PC-9 (cell line): ENCODE data around the gene EHBP1. TPM values are rescaled to one million over a fixed set of nuclear protein-coding genes. Genes with fewer than 3 reads are reported as not detected.

Experiments
- BruUV-seq: library from RNA; stranded (reverse); fragments of 400-500 nt; replicated peaks from 2 replicates; lab custom pipeline; 2021; lab: Mats Ljungman, UMichigan
- CTCF ChIA-PET: fragments of 300-600 bp; sonication (Branson Sonifier 250); formaldehyde crosslinking; loops from one replicate; lab custom pipeline; 2022; ENCODE audit warnings: antibody characterized with exemption; lab: Charles Lee
- POLR2A ChIA-PET: fragments of 300-600 bp; sonication (Branson Sonifier 250); formaldehyde crosslinking; loops from one replicate; lab custom pipeline; 2022; ENCODE audit warnings: antibody characterized with exemption; ENCODE audit not compliant: unreplicated experiment; lab: Charles Lee
- DNase-seq, 2 experiments: peaks; one replicate each; pipeline versions ENCODE4 v3.0.0 to v3.0.0-alpha.2; 2015 to 2022; ENCODE audit warnings: mixed read lengths in 1 of 2
- H2AFZ ChIP-seq: fragments of 200-600 bp; sonication (generic); 2 replicates; pipeline ENCODE4 v1.8.1; 2017; ENCODE audit warnings: antibody characterized with exemption
- H3F3A ChIP-seq: fragments of 200-600 bp; sonication (generic); 2 replicates; pipeline ENCODE4 v1.8.1; 2017; ENCODE audit warnings: antibody characterized with exemption, mild to moderate bottlenecking, low read depth; ENCODE audit not compliant: insufficient read depth
- H3K27ac ChIP-seq: fragments of 200-600 bp; sonication (generic); 2 replicates; pipeline ENCODE4 v1.6.1; 2016; ENCODE audit warnings: mixed run types
- H3K27me3 ChIP-seq: fragments of 200-600 bp; sonication (generic); 2 replicates; pipeline ENCODE4 v1.6.1; 2016; ENCODE audit warnings: low read depth, mixed run types; ENCODE audit not compliant: insufficient read depth
- H3K36me3 ChIP-seq: fragments of 200-600 bp; sonication (generic); 2 replicates; pipeline ENCODE4 v1.6.1; 2016; ENCODE audit warnings: low read depth, mixed run types
- H3K4me1 ChIP-seq: fragments of 200-600 bp; sonication (generic); replicated peaks from 2 replicates; pipeline ENCODE4 v1.6.1; 2016; ENCODE audit warnings: mixed run types; ENCODE audit not compliant: insufficient read depth
- H3K4me2 ChIP-seq: fragments of 200-600 bp; sonication (generic); 2 replicates; pipeline ENCODE4 v1.6.1; 2017; ENCODE audit warnings: mixed run types
- H3K4me3 ChIP-seq: fragments of 200-600 bp; sonication (generic); 2 replicates; pipeline ENCODE4 v1.6.1; 2016; ENCODE audit warnings: mixed run types
- H3K79me2 ChIP-seq: fragments of 200-600 bp; sonication (generic); 2 replicates; pipeline ENCODE4 v1.6.1; 2017; ENCODE audit warnings: low read depth, mixed run types
- H3K9me2 ChIP-seq: fragments of 200-600 bp; sonication (generic); 2 replicates; pipeline ENCODE4 v1.8.1; 2017; ENCODE audit warnings: mild to moderate bottlenecking; ENCODE audit not compliant: insufficient read depth
- H3K9me3 ChIP-seq: fragments of 200-600 bp; sonication (generic); 2 replicates; pipeline ENCODE4 v1.8.1; 2016; ENCODE audit warnings: low read depth; ENCODE audit not compliant: insufficient read depth
- H4K20me1 ChIP-seq: fragments of 200-600 bp; sonication (generic); 2 replicates; pipeline ENCODE4 v1.8.1; 2017; ENCODE audit not compliant: insufficient read depth
- EZH2 ChIP-seq: fragments of 200-600 bp; sonication (generic); IDR thresholded peaks from 2 replicates; pipeline ENCODE4 v1.8.0; 2017; ENCODE audit warnings: antibody characterized with exemption, low read depth
- intact Hi-C: fragments of 100-400 bp; cut with micrococcal nuclease; formaldehyde crosslinking; loops from one replicate; pipeline ENCODE4 v1.10.0; 2022; ENCODE audit not compliant: unreplicated experiment
- total RNA-seq: library from RNA; stranded (reverse); gene quantifications from 2 replicates; pipeline ENCODE4 v1.2.3, GENCODE V29; 2021
- TF ChIP-seq, protein P1 (sequence below): fragments of 200-600 bp; sonication (generic); conservative IDR thresholded peaks from 2 replicates; pipeline ENCODE4 v1.6.1; 2017; ENCODE audit warnings: mixed run types, antibody characterized with exemption, mild to moderate bottlenecking, moderate library complexity

EHBP1 gene
- total RNA-seq, 1 experiment from 2014 or later, result 100 TPM

DNA sequence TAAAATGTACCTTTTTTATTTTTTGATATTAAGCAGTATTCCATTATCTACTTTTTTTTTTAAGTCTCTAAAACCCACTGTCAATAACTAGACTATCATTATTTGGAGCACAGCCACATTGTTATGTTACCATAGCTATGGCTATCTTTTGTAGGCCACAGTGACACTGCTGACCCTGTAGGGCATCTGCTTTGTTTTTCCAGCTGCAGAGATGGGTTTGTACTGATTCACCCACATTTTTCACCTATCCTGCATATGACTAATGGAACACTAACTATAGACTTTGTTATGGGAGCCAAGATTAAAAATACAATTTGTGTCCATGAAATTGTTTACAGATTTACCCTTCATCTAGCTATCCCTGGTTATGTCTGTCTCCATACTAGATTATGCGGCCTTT lies 323.5 kb downstream of the EHBP1 start:
- H3K4me1 ChIP-seq, result no peaks in the 10 kb centered on the region
- H3K4me3 ChIP-seq, result no peak overlapping the region
- H3F3A ChIP-seq, result no peaks in the 10 kb centered on the region
- no peak overlapping the region for H2AFZ ChIP-seq
- H3K27me3 ChIP-seq, result no peaks in the 10 kb centered on the region
- no peak for DNase-seq
- POLR2A ChIA-PET, result interaction anchor here (0.5 to 0.6 kb wide), 2 partner anchors 14 to 136 kb away, joined by 3 to 4 read pairs; no protein-coding TSS in a partner anchor
- no peak overlapping the region for H3K4me2 ChIP-seq
- no peaks in the 10 kb centered on the region for H3K9me2 ChIP-seq
- H3K27ac ChIP-seq, result no peak overlapping the region
- intact Hi-C loops, result no loop called here
- no peaks in the 10 kb centered on the region for H3K36me3 ChIP-seq
- CTCF ChIA-PET, result no interaction called here
- H4K20me1 ChIP-seq, result no peaks in the 10 kb centered on the region
- no peaks in the 10 kb centered on the region for H3K9me3 ChIP-seq
- no peaks in the 10 kb centered on the region for H3K79me2 ChIP-seq
- no TSS peak for BruUV-seq
- TF ChIP-seq EZH2, result no peak
- TF ChIP-seq, protein P1, sequence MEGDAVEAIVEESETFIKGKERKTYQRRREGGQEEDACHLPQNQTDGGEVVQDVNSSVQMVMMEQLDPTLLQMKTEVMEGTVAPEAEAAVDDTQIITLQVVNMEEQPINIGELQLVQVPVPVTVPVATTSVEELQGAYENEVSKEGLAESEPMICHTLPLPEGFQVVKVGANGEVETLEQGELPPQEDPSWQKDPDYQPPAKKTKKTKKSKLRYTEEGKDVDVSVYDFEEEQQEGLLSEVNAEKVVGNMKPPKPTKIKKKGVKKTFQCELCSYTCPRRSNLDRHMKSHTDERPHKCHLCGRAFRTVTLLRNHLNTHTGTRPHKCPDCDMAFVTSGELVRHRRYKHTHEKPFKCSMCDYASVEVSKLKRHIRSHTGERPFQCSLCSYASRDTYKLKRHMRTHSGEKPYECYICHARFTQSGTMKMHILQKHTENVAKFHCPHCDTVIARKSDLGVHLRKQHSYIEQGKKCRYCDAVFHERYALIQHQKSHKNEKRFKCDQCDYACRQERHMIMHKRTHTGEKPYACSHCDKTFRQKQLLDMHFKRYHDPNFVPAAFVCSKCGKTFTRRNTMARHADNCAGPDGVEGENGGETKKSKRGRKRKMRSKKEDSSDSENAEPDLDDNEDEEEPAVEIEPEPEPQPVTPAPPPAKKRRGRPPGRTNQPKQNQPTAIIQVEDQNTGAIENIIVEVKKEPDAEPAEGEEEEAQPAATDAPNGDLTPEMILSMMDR, result no peak

DNA sequence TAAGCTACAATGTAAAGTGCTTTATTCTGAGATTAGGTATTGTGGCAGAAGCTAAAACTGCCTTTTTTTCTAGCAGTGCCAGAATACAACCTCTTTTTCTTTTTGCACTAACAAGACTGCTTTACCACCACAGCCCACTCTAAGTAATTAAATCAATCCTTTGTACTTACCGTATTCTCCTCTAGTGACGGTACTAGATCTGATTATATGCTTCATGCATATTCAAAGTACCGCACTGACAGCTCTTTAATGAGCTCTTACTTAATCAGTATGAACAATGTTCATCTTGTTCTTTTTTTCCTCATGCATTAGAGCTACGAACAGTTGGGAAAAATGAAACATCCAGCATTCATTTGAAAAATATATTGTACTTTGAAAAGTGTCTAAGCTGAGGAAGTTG lies 329.0 kb downstream of the EHBP1 start:
- DNase-seq, result no peak
- no peak overlapping the region for H3K27ac ChIP-seq
- no TSS peak for BruUV-seq
- H3K27me3 ChIP-seq, result no peaks in the 10 kb centered on the region
- no peaks in the 10 kb centered on the region for H3K9me2 ChIP-seq
- TF ChIP-seq, protein P1, result no peak
- no peak for TF ChIP-seq EZH2
- H3K4me2 ChIP-seq, result no peak overlapping the region
- H3K79me2 ChIP-seq, result no peaks in the 10 kb centered on the region
- ChIA-PET CTCF (no interaction called here), POLR2A (no interaction called here)
- H3K36me3 ChIP-seq, result no peaks in the 10 kb centered on the region
- H3K9me3 ChIP-seq, result no peaks in the 10 kb centered on the region
- no peak overlapping the region for H2AFZ ChIP-seq
- intact Hi-C loops, result no loop called here
- H3K4me1 ChIP-seq, result no peaks in the 10 kb centered on the region
- no peak overlapping the region for H3K4me3 ChIP-seq
- no peaks in the 10 kb centered on the region for H4K20me1 ChIP-seq
- H3F3A ChIP-seq, result no peaks in the 10 kb centered on the region

DNA sequence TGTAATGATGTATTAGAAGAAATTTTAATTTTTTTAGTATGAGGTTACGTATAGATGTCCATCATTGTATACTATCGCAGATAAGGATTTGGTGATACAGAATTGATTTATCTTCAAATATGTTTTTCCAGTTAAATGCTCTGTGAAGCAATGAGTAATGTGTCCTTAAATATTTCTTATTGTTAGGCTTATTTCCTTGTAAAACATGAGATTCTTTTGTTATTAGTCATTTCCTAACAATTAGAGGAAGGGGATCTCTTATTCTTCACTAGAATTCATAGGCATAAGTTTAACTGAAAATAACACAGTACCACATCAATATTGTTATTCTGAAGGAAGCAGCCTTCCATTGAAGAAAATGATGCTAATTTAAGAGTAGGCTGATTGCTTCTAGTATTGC lies 329.7 kb downstream of the EHBP1 start:
- no peaks in the 10 kb centered on the region for H3K27me3 ChIP-seq
- no peak for DNase-seq
- POLR2A ChIA-PET, result no interaction called here
- intact Hi-C loops, result no loop called here
- H3F3A ChIP-seq, result no peaks in the 10 kb centered on the region
- no peak overlapping the region for H2AFZ ChIP-seq
- H3K4me1 ChIP-seq, result no peaks in the 10 kb centered on the region
- no peak overlapping the region for H3K27ac ChIP-seq
- H3K4me3 ChIP-seq, result no peak overlapping the region
- no peaks in the 10 kb centered on the region for H4K20me1 ChIP-seq
- no TSS peak for BruUV-seq
- H3K4me2 ChIP-seq, result no peak overlapping the region
- TF ChIP-seq, protein P1, result no peak
- CTCF ChIA-PET, result no interaction called here
- H3K9me2 ChIP-seq, result no peaks in the 10 kb centered on the region
- no peaks in the 10 kb centered on the region for H3K36me3 ChIP-seq
- no peaks in the 10 kb centered on the region for H3K79me2 ChIP-seq
- H3K9me3 ChIP-seq, result no peaks in the 10 kb centered on the region
